ENCODE measurements around the gene PPP1R27. TPM values are rescaled to one million over a fixed set of nuclear protein-coding genes. Genes with fewer than 3 reads are reported as not detected.

The PPP1R27 gene
- total and polyA plus RNA-seq, 9 of the 15 experiments (the other 6 are each of a cell fraction or from before 2014, with no cell fraction given): 0.29 to 6.9 (median 1.5) TPM; not detected in 2

GRCh38 chr17:81867991-81868673 lies 33.3 kb upstream of the PPP1R27 start (continued):
- TF ChIP-seq, protein P1, sequence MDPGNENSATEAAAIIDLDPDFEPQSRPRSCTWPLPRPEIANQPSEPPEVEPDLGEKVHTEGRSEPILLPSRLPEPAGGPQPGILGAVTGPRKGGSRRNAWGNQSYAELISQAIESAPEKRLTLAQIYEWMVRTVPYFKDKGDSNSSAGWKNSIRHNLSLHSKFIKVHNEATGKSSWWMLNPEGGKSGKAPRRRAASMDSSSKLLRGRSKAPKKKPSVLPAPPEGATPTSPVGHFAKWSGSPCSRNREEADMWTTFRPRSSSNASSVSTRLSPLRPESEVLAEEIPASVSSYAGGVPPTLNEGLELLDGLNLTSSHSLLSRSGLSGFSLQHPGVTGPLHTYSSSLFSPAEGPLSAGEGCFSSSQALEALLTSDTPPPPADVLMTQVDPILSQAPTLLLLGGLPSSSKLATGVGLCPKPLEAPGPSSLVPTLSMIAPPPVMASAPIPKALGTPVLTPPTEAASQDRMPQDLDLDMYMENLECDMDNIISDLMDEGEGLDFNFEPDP (CRISPR knock-in tag; IDR thresholded peaks at IDR 0.05): peak; percentile 65
- no peak for TF ChIP-seq SIN3B (IDR thresholded peaks at IDR 0.05; ENCODE audit: low read depth)
- TF ChIP-seq, protein P2, sequence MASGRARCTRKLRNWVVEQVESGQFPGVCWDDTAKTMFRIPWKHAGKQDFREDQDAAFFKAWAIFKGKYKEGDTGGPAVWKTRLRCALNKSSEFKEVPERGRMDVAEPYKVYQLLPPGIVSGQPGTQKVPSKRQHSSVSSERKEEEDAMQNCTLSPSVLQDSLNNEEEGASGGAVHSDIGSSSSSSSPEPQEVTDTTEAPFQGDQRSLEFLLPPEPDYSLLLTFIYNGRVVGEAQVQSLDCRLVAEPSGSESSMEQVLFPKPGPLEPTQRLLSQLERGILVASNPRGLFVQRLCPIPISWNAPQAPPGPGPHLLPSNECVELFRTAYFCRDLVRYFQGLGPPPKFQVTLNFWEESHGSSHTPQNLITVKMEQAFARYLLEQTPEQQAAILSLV (tag; IDR thresholded peaks at IDR 0.05): no peak
- no peak for TF ChIP-seq HDAC2 (IDR thresholded peaks at IDR 0.05)
- no peak for TF ChIP-seq ATF1 (CRISPR knock-in tag; IDR thresholded peaks at IDR 0.05)
- TF ChIP-seq ATF1 (tag; IDR thresholded peaks at IDR 0.05): 0 out of 2 replicates have a peak, but pooled peaks have one; percentile 15
- TF ChIP-seq FOXK1 (CRISPR knock-in tag; IDR thresholded peaks at IDR 0.05; ENCODE audit: borderline replicate concordance): no peak
- TF ChIP-seq, protein P3, sequence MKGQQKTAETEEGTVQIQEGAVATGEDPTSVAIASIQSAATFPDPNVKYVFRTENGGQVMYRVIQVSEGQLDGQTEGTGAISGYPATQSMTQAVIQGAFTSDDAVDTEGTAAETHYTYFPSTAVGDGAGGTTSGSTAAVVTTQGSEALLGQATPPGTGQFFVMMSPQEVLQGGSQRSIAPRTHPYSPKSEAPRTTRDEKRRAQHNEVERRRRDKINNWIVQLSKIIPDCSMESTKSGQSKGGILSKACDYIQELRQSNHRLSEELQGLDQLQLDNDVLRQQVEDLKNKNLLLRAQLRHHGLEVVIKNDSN (CRISPR knock-in tag; IDR thresholded peaks at IDR 0.05): peak; percentile 79
- TF ChIP-seq, protein P4, sequence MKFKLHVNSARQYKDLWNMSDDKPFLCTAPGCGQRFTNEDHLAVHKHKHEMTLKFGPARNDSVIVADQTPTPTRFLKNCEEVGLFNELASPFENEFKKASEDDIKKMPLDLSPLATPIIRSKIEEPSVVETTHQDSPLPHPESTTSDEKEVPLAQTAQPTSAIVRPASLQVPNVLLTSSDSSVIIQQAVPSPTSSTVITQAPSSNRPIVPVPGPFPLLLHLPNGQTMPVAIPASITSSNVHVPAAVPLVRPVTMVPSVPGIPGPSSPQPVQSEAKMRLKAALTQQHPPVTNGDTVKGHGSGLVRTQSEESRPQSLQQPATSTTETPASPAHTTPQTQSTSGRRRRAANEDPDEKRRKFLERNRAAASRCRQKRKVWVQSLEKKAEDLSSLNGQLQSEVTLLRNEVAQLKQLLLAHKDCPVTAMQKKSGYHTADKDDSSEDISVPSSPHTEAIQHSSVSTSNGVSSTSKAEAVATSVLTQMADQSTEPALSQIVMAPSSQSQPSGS (CRISPR knock-in tag; IDR thresholded peaks at IDR 0.05): no peak
- TF ChIP-seq, protein P5, sequence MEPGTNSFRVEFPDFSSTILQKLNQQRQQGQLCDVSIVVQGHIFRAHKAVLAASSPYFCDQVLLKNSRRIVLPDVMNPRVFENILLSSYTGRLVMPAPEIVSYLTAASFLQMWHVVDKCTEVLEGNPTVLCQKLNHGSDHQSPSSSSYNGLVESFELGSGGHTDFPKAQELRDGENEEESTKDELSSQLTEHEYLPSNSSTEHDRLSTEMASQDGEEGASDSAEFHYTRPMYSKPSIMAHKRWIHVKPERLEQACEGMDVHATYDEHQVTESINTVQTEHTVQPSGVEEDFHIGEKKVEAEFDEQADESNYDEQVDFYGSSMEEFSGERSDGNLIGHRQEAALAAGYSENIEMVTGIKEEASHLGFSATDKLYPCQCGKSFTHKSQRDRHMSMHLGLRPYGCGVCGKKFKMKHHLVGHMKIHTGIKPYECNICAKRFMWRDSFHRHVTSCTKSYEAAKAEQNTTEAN (CRISPR knock-in tag; IDR thresholded peaks at IDR 0.05): 0 out of 2 replicates have a peak, but pooled peaks have one; percentile 30
- TF ChIP-seq, protein P6, sequence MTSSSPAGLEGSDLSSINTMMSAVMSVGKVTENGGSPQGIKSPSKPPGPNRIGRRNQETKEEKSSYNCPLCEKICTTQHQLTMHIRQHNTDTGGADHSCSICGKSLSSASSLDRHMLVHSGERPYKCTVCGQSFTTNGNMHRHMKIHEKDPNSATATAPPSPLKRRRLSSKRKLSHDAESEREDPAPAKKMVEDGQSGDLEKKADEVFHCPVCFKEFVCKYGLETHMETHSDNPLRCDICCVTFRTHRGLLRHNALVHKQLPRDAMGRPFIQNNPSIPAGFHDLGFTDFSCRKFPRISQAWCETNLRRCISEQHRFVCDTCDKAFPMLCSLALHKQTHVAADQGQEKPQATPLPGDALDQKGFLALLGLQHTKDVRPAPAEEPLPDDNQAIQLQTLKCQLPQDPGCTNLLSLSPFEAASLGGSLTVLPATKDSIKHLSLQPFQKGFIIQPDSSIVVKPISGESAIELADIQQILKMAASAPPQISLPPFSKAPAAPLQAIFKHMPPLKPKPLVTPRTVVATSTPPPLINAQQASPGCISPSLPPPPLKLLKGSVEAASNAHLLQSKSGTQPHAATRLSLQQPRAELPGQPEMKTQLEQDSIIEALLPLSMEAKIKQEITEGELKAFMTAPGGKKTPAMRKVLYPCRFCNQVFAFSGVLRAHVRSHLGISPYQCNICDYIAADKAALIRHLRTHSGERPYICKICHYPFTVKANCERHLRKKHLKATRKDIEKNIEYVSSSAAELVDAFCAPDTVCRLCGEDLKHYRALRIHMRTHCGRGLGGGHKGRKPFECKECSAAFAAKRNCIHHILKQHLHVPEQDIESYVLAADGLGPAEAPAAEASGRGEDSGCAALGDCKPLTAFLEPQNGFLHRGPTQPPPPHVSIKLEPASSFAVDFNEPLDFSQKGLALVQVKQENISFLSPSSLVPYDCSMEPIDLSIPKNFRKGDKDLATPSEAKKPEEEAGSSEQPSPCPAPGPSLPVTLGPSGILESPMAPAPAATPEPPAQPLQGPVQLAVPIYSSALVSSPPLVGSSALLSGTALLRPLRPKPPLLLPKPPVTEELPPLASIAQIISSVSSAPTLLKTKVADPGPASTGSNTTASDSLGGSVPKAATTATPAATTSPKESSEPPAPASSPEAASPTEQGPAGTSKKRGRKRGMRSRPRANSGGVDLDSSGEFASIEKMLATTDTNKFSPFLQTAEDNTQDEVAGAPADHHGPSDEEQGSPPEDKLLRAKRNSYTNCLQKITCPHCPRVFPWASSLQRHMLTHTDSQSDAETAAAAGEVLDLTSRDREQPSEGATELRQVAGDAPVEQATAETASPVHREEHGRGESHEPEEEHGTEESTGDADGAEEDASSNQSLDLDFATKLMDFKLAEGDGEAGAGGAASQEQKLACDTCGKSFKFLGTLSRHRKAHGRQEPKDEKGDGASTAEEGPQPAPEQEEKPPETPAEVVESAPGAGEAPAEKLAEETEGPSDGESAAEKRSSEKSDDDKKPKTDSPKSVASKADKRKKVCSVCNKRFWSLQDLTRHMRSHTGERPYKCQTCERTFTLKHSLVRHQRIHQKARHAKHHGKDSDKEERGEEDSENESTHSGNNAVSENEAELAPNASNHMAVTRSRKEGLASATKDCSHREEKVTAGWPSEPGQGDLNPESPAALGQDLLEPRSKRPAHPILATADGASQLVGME (CRISPR knock-in tag; IDR thresholded peaks at IDR 0.05): no peak
- TF ChIP-seq ZNF311 (CRISPR knock-in tag; IDR thresholded peaks at IDR 0.05): no peak
- TF ChIP-seq, protein P7, sequence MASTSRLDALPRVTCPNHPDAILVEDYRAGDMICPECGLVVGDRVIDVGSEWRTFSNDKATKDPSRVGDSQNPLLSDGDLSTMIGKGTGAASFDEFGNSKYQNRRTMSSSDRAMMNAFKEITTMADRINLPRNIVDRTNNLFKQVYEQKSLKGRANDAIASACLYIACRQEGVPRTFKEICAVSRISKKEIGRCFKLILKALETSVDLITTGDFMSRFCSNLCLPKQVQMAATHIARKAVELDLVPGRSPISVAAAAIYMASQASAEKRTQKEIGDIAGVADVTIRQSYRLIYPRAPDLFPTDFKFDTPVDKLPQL (IDR thresholded peaks at IDR 0.05; ENCODE audit: extremely low read depth, insufficient read length): no peak
- no peak for TF ChIP-seq KLF16 (IDR thresholded peaks at IDR 0.05)
- peak; percentile 15; the same call in 1 of the 2 replicates for TF ChIP-seq CTBP1 (IDR thresholded peaks at IDR 0.05; ENCODE audit: borderline replicate concordance)
